Glutamatergic neuron (in vitro differentiated cells): ENCODE data around the gene DTNB. TPM values are rescaled to one million over a fixed set of nuclear protein-coding genes. Genes with fewer than 3 reads are reported as not detected.

Experiments used
- DNase-seq: peaks from one replicate; pipeline ENCODE4 v3.0.0; 2022
- H3K27ac Mint-ChIP-seq: one replicate; pipeline ENCODE4 v1.8.0; 2020; ENCODE audit warnings: mild to moderate bottlenecking, mixed read lengths, inconsistent platforms; ENCODE audit not compliant: unreplicated experiment
- H3K27me3 Mint-ChIP-seq: one replicate; pipeline ENCODE4 v1.8.0; 2020; ENCODE audit warnings: mild to moderate bottlenecking, moderate library complexity, mixed read lengths, inconsistent platforms; ENCODE audit not compliant: unreplicated experiment
- H3K36me3 Mint-ChIP-seq: one replicate; pipeline ENCODE4 v1.8.0; 2020; ENCODE audit warnings: mild to moderate bottlenecking, mixed read lengths, inconsistent platforms; ENCODE audit not compliant: unreplicated experiment
- H3K4me1 Mint-ChIP-seq: one replicate; pipeline ENCODE4 v1.8.0; 2020; ENCODE audit warnings: mild to moderate bottlenecking, low read depth, mixed read lengths, inconsistent platforms; ENCODE audit not compliant: unreplicated experiment
- H3K4me3 Mint-ChIP-seq: one replicate; pipeline ENCODE4 v1.8.0; 2020; ENCODE audit warnings: mild to moderate bottlenecking, mixed read lengths, inconsistent platforms; ENCODE audit not compliant: unreplicated experiment
- H3K9me3 Mint-ChIP-seq: one replicate; pipeline ENCODE4 v1.8.0; 2020; ENCODE audit warnings: mild to moderate bottlenecking, moderate library complexity, mixed read lengths, inconsistent platforms; ENCODE audit not compliant: unreplicated experiment
- total RNA-seq: library from RNA; stranded (reverse); fragmentation: NEBNext Ultra II Directional; extraction: Animal tissue kit (Norgen Biotek cat#: 25700); gene quantifications from one replicate; pipeline ENCODE4 v1.2.1, GENCODE V29; 2021; ENCODE audit not compliant: unreplicated experiment
- TF ChIP-seq, protein P1 (sequence below): fragments of 200-600 bp; sonication (generic); IDR thresholded peaks from one replicate; pipeline ENCODE4 v1.5.0; 2021; ENCODE audit not compliant: partially characterized antibody, unreplicated experiment

Gene DTNB
- total RNA-seq, 1 donor from 2014 or later, result 41.7 TPM

DNA sequence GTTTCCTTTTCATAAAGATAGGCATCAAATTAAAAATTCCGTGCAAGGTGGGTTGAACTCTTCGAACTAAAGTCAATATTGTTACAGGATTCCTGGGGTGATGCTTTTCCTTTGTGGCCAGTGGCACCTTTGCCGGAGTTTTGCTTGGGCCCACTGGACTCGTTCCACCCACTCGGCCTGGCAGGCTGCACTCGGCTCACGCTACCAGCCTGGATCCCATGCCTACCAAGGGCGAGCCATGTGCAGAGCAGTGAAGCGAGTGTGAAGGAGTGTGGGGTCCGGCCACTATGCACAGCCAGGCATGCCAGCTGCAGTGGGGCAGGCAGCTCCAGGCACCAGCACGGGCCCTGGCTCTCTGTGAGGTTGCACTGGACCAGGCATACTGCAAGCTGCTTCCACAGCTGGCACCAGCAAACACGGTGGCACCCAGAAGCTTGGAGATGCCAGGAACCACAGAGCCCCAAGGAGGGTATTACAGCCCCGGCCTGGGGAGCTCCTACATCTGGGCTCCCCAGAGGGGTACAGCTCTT, 83.6 kb downstream of the DTNB start:
- Mint-ChIP-seq H3K27ac (no peak overlapping the region), H3K27me3 (no peaks in the 10 kb centered on the region), H3K36me3 (no peaks in the 10 kb centered on the region), H3K9me3 (no peaks in the 10 kb centered on the region), H3K4me3 (no peak overlapping the region), H3K4me1 (peaks cover 5% of the 10 kb centered on the region)
- TF ChIP-seq, protein P1, sequence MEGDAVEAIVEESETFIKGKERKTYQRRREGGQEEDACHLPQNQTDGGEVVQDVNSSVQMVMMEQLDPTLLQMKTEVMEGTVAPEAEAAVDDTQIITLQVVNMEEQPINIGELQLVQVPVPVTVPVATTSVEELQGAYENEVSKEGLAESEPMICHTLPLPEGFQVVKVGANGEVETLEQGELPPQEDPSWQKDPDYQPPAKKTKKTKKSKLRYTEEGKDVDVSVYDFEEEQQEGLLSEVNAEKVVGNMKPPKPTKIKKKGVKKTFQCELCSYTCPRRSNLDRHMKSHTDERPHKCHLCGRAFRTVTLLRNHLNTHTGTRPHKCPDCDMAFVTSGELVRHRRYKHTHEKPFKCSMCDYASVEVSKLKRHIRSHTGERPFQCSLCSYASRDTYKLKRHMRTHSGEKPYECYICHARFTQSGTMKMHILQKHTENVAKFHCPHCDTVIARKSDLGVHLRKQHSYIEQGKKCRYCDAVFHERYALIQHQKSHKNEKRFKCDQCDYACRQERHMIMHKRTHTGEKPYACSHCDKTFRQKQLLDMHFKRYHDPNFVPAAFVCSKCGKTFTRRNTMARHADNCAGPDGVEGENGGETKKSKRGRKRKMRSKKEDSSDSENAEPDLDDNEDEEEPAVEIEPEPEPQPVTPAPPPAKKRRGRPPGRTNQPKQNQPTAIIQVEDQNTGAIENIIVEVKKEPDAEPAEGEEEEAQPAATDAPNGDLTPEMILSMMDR, result no peak
- DNase-seq, result no peak

DNA sequence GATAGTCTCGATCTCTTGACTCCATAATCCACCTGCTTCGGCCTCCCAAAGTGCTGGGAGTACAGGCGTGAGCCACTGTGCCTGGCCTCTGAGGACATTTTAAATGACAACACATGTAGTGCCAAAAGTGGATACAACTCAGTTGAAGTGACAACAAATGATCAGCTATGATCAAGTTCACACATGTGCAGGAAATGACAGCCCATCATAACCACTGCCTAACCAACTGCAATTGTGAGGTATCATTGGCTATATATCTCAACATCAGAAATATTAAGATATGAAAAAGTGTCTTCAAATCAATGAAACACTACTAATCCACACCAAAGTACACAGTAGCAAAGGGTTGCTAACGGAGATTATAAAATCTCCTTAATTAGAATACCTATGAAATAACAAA, 84.8 kb downstream of the DTNB start:
- Mint-ChIP-seq H3K36me3 (no peaks in the 10 kb centered on the region), H3K27ac (no peak overlapping the region), H3K4me3 (no peak overlapping the region), H3K9me3 (no peaks in the 10 kb centered on the region), H3K27me3 (no peaks in the 10 kb centered on the region), H3K4me1 (peaks cover 4% of the 10 kb centered on the region)
- no peak for DNase-seq
- TF ChIP-seq, protein P1, result no peak

DNA sequence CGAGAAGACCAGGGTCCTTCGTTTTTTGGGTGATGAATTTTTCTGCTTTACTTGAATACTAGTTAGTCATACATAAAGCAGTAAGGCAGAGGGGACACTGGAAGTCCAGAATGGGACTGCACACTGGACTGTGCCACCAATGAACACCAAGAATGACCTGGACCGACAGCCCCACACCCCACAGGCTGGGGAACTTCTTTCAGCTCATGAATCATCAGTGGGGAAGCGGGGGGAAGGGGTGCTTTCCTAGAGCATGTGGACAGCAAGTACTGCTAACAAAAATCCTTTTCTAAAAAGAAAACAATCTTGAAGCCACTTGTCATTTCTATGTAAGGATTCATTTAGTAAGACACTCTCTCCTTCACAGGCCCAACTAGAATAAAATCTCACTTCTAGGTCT, 86.0 kb downstream of the DTNB start:
- Mint-ChIP-seq H3K27me3 (no peaks in the 10 kb centered on the region), H3K27ac (no peak overlapping the region), H3K9me3 (no peaks in the 10 kb centered on the region)

DNA sequence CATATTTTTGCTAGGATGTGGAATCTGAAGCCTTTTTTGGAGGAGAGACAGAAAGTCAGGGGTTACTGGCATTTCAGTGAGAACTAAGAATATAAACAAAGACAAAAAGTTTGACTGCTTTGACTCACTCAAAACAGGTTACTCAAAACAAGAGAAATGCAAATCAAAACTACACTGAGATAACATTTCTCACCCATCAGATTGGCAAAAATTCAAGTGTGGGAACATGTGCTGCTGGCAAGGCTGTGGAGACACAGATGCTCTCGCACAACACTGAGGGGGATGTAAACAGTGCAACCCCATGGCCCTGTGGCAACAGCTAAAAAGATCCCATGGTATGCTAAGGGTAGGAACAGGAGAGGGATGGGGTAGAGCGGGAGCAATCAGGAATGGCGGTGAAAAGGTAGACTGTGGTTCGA, 86.6 kb downstream of the DTNB start:
- H3K36me3 Mint-ChIP-seq, result no peaks in the 10 kb centered on the region
- H3K27me3 Mint-ChIP-seq, result no peaks in the 10 kb centered on the region
- H3K9me3 Mint-ChIP-seq, result no peaks in the 10 kb centered on the region
- no peak overlapping the region for H3K4me3 Mint-ChIP-seq
- peaks cover 4% of the 10 kb centered on the region for H3K4me1 Mint-ChIP-seq
- no peak overlapping the region for H3K27ac Mint-ChIP-seq
- no peak for DNase-seq
- TF ChIP-seq, protein P1, result no peak

More for the DNA sequence above, 86.0 kb downstream of the DTNB start:
- no peaks in the 10 kb centered on the region for H3K36me3 Mint-ChIP-seq
- H3K4me3 Mint-ChIP-seq, result no peak overlapping the region
- H3K4me1 Mint-ChIP-seq, result peaks cover 4% of the 10 kb centered on the region
- DNase-seq, result no peak
- TF ChIP-seq, protein P1, result no peak

DNA sequence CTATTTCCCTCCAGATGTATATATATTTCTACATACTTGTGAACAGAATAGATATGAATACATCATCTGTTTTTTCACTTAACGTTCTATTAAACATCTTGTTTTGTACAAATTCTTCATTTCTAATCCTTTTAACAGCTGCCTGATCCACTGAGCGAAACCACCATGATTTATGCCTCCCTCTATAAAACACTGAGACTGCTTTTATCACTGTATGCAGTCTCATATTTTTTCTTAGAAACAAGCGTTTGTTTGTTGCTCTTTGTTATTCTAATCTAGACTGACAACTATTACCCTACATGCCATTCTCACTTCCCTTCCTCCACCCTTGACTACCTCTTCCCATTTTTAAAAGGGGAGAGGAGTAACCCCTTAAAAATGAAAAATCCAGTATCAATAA, 88.2 kb downstream of the DTNB start:
- no peak overlapping the region for H3K4me3 Mint-ChIP-seq
- H3K27me3 Mint-ChIP-seq, result no peaks in the 10 kb centered on the region
- no peak overlapping the region for H3K27ac Mint-ChIP-seq
- TF ChIP-seq, protein P1, result no peak
- no peaks in the 10 kb centered on the region for H3K9me3 Mint-ChIP-seq
- H3K36me3 Mint-ChIP-seq, result no peaks in the 10 kb centered on the region
- no peak for DNase-seq
- H3K4me1 Mint-ChIP-seq, result peaks cover 4% of the 10 kb centered on the region
